ENCODE data around the gene ALPK3.

GRCh38 chr15:84913360-84913723 lies 96.2 kb downstream of the ALPK3 start:
- TF ChIP-seq POLR2A (IDR thresholded peaks at IDR 0.05): no peak
- TF ChIP-seq, protein P1, sequence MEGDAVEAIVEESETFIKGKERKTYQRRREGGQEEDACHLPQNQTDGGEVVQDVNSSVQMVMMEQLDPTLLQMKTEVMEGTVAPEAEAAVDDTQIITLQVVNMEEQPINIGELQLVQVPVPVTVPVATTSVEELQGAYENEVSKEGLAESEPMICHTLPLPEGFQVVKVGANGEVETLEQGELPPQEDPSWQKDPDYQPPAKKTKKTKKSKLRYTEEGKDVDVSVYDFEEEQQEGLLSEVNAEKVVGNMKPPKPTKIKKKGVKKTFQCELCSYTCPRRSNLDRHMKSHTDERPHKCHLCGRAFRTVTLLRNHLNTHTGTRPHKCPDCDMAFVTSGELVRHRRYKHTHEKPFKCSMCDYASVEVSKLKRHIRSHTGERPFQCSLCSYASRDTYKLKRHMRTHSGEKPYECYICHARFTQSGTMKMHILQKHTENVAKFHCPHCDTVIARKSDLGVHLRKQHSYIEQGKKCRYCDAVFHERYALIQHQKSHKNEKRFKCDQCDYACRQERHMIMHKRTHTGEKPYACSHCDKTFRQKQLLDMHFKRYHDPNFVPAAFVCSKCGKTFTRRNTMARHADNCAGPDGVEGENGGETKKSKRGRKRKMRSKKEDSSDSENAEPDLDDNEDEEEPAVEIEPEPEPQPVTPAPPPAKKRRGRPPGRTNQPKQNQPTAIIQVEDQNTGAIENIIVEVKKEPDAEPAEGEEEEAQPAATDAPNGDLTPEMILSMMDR (IDR thresholded peaks at IDR 0.05): no peak

Measured in Peyer's patch (tissue), 4 donors.